ENCODE data around the gene EVI5. TPM values are rescaled to one million over a fixed set of nuclear protein-coding genes. Genes with fewer than 3 reads are reported as not detected.

The EVI5 gene
- total RNA-seq, 2 donors from 2014 or later, result 7.9 to 18.9 TPM

DNA sequence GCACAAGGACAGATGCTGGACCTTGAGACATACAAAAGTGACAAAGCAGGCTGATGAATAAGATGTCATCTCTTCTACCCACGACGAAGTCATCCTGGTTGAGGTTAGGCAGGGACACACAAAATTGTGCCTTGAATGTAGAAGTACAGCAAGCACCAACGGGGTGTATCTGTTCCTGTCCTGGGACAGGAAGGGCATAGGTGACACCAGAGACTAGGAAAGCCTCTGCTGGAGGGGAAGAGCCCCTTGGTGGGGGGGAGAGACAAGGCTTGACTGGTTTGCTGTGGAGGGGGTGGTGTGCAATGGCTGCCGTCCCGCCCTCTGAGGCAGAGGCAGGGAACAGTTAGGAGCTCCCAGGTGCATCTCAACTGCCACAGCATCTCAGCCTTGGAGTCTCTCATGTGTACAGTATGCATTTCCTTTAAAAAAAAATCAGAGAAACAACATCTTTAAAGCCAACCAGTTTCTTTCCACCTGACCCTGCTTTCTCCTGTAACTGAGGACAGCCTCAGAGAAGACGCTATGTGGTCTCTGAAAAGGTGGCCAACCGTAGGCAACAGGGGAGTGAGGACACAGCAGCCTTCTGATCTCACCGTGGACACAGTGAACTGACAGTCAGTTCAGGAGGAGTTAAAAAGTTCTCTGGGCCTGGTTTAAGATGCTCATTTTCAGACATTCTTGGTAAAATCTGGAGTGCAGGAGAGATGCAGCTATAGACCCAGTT, 280.5 kb downstream of the EVI5 start:
- DNase-seq (no peak), ATAC-seq (no peak)
- Histone ChIP-seq H3K27me3 (no peaks in the 10 kb centered on the region), H3K9me3 (no peaks in the 10 kb centered on the region), H3K4me3 (no peak overlapping the region), H3K36me3 (replicated peaks in 1 of 2; ENCODE audit: insufficient read depth in 1 of 2, low read depth in 2 of 2) (no peaks in the 10 kb centered on the region), H3K27ac (no peak overlapping the region), H3K4me1 (no peaks in the 10 kb centered on the region)
- 65 to 85% methylated on average over 8 of the region's 8 CpGs for WGBS, 2 donors
- no peak for TF ChIP-seq POLR2A (IDR thresholded peaks at IDR 0.05)
- TF ChIP-seq, protein P1, sequence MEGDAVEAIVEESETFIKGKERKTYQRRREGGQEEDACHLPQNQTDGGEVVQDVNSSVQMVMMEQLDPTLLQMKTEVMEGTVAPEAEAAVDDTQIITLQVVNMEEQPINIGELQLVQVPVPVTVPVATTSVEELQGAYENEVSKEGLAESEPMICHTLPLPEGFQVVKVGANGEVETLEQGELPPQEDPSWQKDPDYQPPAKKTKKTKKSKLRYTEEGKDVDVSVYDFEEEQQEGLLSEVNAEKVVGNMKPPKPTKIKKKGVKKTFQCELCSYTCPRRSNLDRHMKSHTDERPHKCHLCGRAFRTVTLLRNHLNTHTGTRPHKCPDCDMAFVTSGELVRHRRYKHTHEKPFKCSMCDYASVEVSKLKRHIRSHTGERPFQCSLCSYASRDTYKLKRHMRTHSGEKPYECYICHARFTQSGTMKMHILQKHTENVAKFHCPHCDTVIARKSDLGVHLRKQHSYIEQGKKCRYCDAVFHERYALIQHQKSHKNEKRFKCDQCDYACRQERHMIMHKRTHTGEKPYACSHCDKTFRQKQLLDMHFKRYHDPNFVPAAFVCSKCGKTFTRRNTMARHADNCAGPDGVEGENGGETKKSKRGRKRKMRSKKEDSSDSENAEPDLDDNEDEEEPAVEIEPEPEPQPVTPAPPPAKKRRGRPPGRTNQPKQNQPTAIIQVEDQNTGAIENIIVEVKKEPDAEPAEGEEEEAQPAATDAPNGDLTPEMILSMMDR (IDR thresholded peaks at IDR 0.05), result no peak
- intact Hi-C loops (cut with DNase I), result no loop called here

DNA sequence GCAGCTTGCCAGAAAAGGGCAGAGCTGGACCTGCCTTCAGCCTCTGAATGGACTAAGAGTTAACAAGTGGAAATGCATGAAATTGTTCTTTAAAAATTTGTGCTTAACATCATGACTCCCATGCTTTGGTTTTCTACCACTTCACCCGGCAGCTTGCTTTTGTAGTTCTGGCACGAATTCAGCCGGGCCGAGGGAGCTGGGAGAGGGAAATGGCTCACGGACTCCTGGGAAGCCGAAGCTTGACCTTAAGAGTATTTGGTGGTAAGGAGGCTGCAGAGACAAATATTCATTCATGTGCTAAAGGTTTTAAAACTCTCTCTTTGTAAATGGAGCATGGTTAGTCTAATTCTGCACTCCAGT, 281.0 kb downstream of the EVI5 start:
- 78 to 85% methylated on average over 6 of the region's 6 CpGs for WGBS, 2 donors
- no peak overlapping the region for H3K4me3 ChIP-seq
- H3K36me3 ChIP-seq (replicated peaks in 1 of 2; ENCODE audit: insufficient read depth in 1 of 2, low read depth in 2 of 2), result no peaks in the 10 kb centered on the region
- DNase-seq (no peak), ATAC-seq (no peak)
- H3K27ac ChIP-seq, result no peak overlapping the region
- H3K27me3 ChIP-seq, result no peaks in the 10 kb centered on the region
- no peak for TF ChIP-seq POLR2A (IDR thresholded peaks at IDR 0.05)
- TF ChIP-seq, protein P1 (IDR thresholded peaks at IDR 0.05), result no peak
- no peaks in the 10 kb centered on the region for H3K4me1 ChIP-seq
- intact Hi-C loops (cut with DNase I), result no loop called here
- no peaks in the 10 kb centered on the region for H3K9me3 ChIP-seq

GRCh38 chr1:92503043-92503925, 281.6 kb downstream of the EVI5 start:
- no peaks in the 10 kb centered on the region for H3K27me3 ChIP-seq
- H3K27ac ChIP-seq, result no peak overlapping the region
- intact Hi-C loops (cut with DNase I), result no loop called here
- TF ChIP-seq, protein P1 (IDR thresholded peaks at IDR 0.05), result no peak
- TF ChIP-seq POLR2A (IDR thresholded peaks at IDR 0.05), result no peak
- H3K4me3 ChIP-seq, result no peak overlapping the region
- no peaks in the 10 kb centered on the region for H3K4me1 ChIP-seq
- H3K36me3 ChIP-seq (replicated peaks in 1 of 2; ENCODE audit: insufficient read depth in 1 of 2, low read depth in 2 of 2), result no peaks in the 10 kb centered on the region
- no peak for ATAC-seq
- DNase-seq, result no peak
- H3K9me3 ChIP-seq, result no peaks in the 10 kb centered on the region
- 79 to 85% methylated on average over 6 of the region's 6 CpGs for WGBS, 2 donors

GRCh38 chr1:92502247-92502646, 282.7 kb downstream of the EVI5 start:
- intact Hi-C loops (cut with DNase I), result no loop called here
- Histone ChIP-seq H3K4me3 (no peak overlapping the region), H3K9me3 (no peaks in the 10 kb centered on the region), H3K27ac (no peak overlapping the region), H3K27me3 (no peaks in the 10 kb centered on the region), H3K4me1 (no peaks in the 10 kb centered on the region), H3K36me3 (replicated peaks in 1 of 2; ENCODE audit: insufficient read depth in 1 of 2, low read depth in 2 of 2) (no peaks in the 10 kb centered on the region)
- ATAC-seq (no peak), DNase-seq (no peak)
- no peak for TF ChIP-seq POLR2A (IDR thresholded peaks at IDR 0.05)
- TF ChIP-seq, protein P1 (IDR thresholded peaks at IDR 0.05), result no peak

Data from body of pancreas (tissue), 4 donors.